Vagina (tissue), 2 donors: ENCODE results near the gene GGA3. TPM values are rescaled to one million over a fixed set of nuclear protein-coding genes. Genes with fewer than 3 reads are reported as not detected.

Experiments used
- DNase-seq, 2 donors: peaks; one replicate each; pipeline ENCODE4 v3.0.0-alpha.2; 2017; ENCODE audit errors: extremely low spot score in 2 of 2
- H3K27ac ChIP-seq: fragments of 200-600 bp; sonication (generic); one replicate; pipeline ENCODE4 v1.5.1; 2019
- H3K27me3 ChIP-seq: fragments of 200-600 bp; sonication (generic); one replicate; pipeline ENCODE4 v1.5.1; 2019
- H3K36me3 ChIP-seq, 2 donors: fragments of 200-600 bp; sonication (generic); one replicate each; pipeline ENCODE4 v1.5.1; 2017 to 2019
- H3K4me1 ChIP-seq: fragments of 200-600 bp; sonication (generic); one replicate; pipeline ENCODE4 v1.5.1; 2019
- H3K4me3 ChIP-seq, 2 donors: fragments of 200-600 bp; sonication (generic); 1 replicate in 1 of 2; 2 replicates in 1 of 2; pipeline ENCODE4 v1.5.1; 2016 to 2019
- H3K9me3 ChIP-seq: fragments of 200-600 bp; sonication (generic); one replicate; pipeline ENCODE4 v1.5.1; 2019
- CTCF ChIP-seq, 3 experiments: fragments of 450-650 bp in 2 of 3; fragments of 200-600 bp in 1 of 3; sonication (generic) in 1 of 3; IDR thresholded peaks; one replicate each; pipeline ENCODE4 v1.5.1; 2017 to 2019; ENCODE audit warnings: antibody characterized with exemption in 3 of 3, mild to moderate bottlenecking in 2 of 3, moderate library complexity in 2 of 3
- POLR2A ChIP-seq, 2 donors: fragments of 450-650 bp; IDR thresholded peaks; one replicate each; pipeline ENCODE4 v1.6.1; 2017; ENCODE audit warnings: antibody characterized with exemption in 2 of 2, mild to moderate bottlenecking in 2 of 2, moderate library complexity in 2 of 2
- POLR2AphosphoS5 ChIP-seq, 2 donors: sonication (generic); formaldehyde crosslinking; IDR thresholded peaks; one replicate each; pipeline ENCODE4 v1.9.0; 2017; ENCODE audit warnings: antibody characterized with exemption in 2 of 2, mild to moderate bottlenecking in 2 of 2, low read depth in 1 of 2; ENCODE audit not compliant: insufficient read depth in 1 of 2
- intact Hi-C: fragments of 100-400 bp; cut with DNase I; formaldehyde crosslinking; loops from one replicate; pipeline ENCODE4 v1.15.1; 2023
- total RNA-seq: library from RNA; depleted of rRNA; stranded (reverse); fragments of >200 nt; gene quantifications from one replicate; pipeline ENCODE4 v1.2.3, GENCODE V29; 2016

GGA3 gene
- total RNA-seq, 1 donor from 2014 or later = 36.8 TPM

DNA sequence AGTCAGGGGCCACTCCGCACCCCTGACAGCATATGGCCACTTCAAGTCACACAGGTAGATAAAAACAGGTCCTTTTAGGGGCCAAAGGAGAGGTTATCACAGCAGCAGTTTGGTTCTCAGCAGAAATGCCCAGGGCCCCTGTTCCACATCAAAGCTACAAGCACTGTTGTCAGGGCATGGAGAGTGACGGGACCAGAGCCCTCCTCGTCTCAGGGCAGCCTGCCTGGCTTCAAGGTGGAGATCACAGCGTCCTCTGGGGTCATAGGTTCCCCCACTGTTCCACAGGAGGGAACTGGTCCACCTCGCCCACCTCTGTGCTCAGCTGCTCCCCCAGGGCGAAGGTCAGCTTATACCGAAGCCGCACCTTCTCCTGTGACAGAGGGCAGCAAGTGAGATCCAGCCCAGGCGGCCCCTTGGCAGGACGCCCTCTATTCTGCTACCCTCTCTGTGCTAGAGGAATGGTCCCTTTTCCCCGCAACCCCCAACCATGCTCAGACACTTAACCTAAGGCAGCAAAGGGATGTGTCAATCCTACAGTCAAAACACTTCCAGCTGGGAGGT is 23.3 kb downstream of the GGA3 start:
- no peak for DNase-seq
- no peak overlapping the region for H3K4me3 ChIP-seq
- TF ChIP-seq CTCF (IDR thresholded peaks at IDR 0.05) (no peak), POLR2AphosphoS5 (IDR thresholded peaks at IDR 0.05; ENCODE audit: insufficient read depth in 1 of 2, low read depth in 1 of 2) (no peak), POLR2A (IDR thresholded peaks at IDR 0.05) (no peak)
- no peak overlapping the region for H3K27ac ChIP-seq
- H3K36me3 ChIP-seq = peaks cover 0 to 82% of the 10 kb centered on the region in 2 donors
- no peaks in the 10 kb centered on the region for H3K9me3 ChIP-seq
- H3K4me1 ChIP-seq = no peaks in the 10 kb centered on the region
- intact Hi-C loops = no loop called here
- H3K27me3 ChIP-seq = no peaks in the 10 kb centered on the region

GRCh38 chr17:75237100-75238014 is 24.0 kb downstream of the GGA3 start:
- Histone ChIP-seq H3K4me1 (no peaks in the 10 kb centered on the region), H3K4me3 (no peak overlapping the region), H3K36me3 (peaks cover 0 to 81% of the 10 kb centered on the region in 2 donors), H3K27ac (no peak overlapping the region), H3K9me3 (no peaks in the 10 kb centered on the region), H3K27me3 (no peaks in the 10 kb centered on the region)
- intact Hi-C loops = no loop called here
- TF ChIP-seq POLR2A (IDR thresholded peaks at IDR 0.05) (no peak), CTCF (IDR thresholded peaks at IDR 0.05) (no peak), POLR2AphosphoS5 (IDR thresholded peaks at IDR 0.05; ENCODE audit: insufficient read depth in 1 of 2, low read depth in 1 of 2) (no peak)
- DNase-seq = no peak

DNA sequence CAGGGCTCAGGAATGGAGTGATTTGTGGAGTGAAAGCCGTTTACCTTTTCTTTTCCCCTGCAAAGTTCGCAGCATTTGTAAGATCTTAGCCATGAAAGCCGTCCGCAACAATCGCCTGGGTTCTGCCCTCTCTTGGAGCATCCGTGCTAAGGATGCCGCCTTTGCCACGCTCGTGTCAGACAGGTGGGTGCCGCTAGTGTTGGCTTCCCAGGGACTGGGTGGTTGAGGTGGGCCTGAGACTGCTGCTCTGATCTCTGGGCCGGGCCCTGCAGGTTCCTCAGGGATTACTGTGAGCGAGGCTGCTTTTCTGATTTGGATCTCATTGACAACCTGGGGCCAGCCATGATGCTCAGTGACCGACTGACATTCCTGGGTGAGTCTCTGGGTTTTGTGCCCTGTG is 28.6 kb downstream of the GGA3 start:
- Histone ChIP-seq H3K4me1 (no peaks in the 10 kb centered on the region), H3K4me3 (no peak overlapping the region), H3K9me3 (no peaks in the 10 kb centered on the region), H3K27ac (no peak overlapping the region), H3K27me3 (no peaks in the 10 kb centered on the region), H3K36me3 (peaks cover 0 to 78% of the 10 kb centered on the region in 2 donors)
- intact Hi-C loops = no loop called here
- DNase-seq = no peak
- TF ChIP-seq POLR2AphosphoS5 (IDR thresholded peaks at IDR 0.05; ENCODE audit: insufficient read depth in 1 of 2, low read depth in 1 of 2) = no peak
- TF ChIP-seq POLR2A (IDR thresholded peaks at IDR 0.05) = no peak
- TF ChIP-seq CTCF (IDR thresholded peaks at IDR 0.05) = no peak

DNA sequence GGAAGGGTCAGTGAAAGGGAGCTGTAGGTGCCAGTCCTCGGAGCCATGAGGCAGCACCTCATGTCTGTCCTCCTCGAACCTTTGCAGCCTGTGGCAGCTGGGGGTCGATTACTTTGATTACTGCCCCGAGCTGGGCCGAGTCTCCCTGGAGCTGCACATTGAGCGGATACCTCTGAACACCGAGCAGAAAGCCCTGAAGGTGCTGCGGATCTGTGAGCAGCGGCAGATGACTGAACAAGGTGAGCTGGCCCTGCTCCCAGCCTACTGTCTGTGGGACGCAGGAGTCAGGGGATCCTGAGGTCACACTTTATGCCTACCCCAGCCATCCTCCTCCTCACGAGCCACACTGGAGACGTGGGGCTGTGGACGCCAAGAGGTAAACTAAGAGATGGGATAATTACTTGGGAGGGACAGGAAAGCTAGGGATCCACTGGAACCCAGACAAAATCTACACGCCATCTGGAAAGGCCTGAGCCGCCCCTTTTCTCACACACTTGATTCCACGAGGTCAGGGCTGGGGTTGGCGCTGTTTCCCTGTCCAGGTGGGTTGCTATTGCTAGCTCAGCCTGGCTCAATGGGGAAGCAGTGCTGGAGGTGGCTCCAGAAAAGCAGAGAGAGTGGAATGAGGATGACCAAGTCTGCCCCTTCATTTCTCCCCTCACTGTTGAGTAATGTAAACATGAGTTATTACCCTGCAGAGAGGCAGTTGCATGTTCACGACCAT is 29.5 kb downstream of the GGA3 start:
- TF ChIP-seq CTCF (IDR thresholded peaks at IDR 0.05) (no peak), POLR2AphosphoS5 (IDR thresholded peaks at IDR 0.05; ENCODE audit: insufficient read depth in 1 of 2, low read depth in 1 of 2) (no peak), POLR2A (IDR thresholded peaks at IDR 0.05) (no peak)
- Histone ChIP-seq H3K4me3 (no peak overlapping the region), H3K27me3 (no peaks in the 10 kb centered on the region), H3K27ac (no peak overlapping the region), H3K36me3 (peaks cover 0 to 73% of the 10 kb centered on the region in 2 donors), H3K9me3 (no peaks in the 10 kb centered on the region), H3K4me1 (no peaks in the 10 kb centered on the region)
- intact Hi-C loops = no loop called here
- no peak for DNase-seq
